OCI-LY1 (cell line): Measurements from ENCODE around the gene LIMS2.

Source experiments
- H2AFZ ChIP-seq: fragments of 200-600 bp; sonication (generic), shearing (Covaris generic); 2 replicates; pipeline ENCODE4 v1.6.0; 2014; ENCODE audit warnings: antibody characterized with exemption, mild to moderate bottlenecking, low read length
- H3F3A ChIP-seq: fragments of 200-600 bp; sonication (generic), shearing (Covaris generic); 2 replicates; pipeline ENCODE4 v1.6.0; 2014; ENCODE audit warnings: mild to moderate bottlenecking, antibody characterized with exemption, low read length, moderate library complexity; ENCODE audit not compliant: insufficient read depth
- H3K27ac ChIP-seq: fragments of 200-600 bp; sonication (generic); 2 replicates; pipeline ENCODE4 v1.5.1; 2014; ENCODE audit warnings: low read length, mixed run types, mild to moderate bottlenecking, low read depth; ENCODE audit not compliant: poor library complexity, severe bottlenecking
- H3K27me3 ChIP-seq: fragments of 200-600 bp; sonication (generic); 2 replicates; pipeline ENCODE4 v1.6.0; 2014; ENCODE audit warnings: antibody characterized with exemption, mild to moderate bottlenecking, low read length, moderate library complexity; ENCODE audit not compliant: insufficient read depth
- H3K36me3 ChIP-seq: fragments of 200-600 bp; sonication (generic); 2 replicates; pipeline ENCODE4 v1.6.1; 2014; ENCODE audit warnings: mild to moderate bottlenecking, antibody characterized with exemption, low read length, moderate library complexity, mixed read lengths; ENCODE audit not compliant: insufficient read depth
- H3K4me1 ChIP-seq: fragments of 200-600 bp; sonication (generic); 2 replicates; pipeline ENCODE4 v1.5.1; 2014; ENCODE audit warnings: mild to moderate bottlenecking, low read length, moderate library complexity; ENCODE audit not compliant: insufficient read depth, severe bottlenecking
- H3K4me2 ChIP-seq: fragments of 200-600 bp; sonication (generic), shearing (Covaris generic); 2 replicates; pipeline ENCODE4 v1.6.1; 2014; ENCODE audit warnings: low read length
- H3K4me3 ChIP-seq: fragments of 200-600 bp; sonication (generic); 2 replicates; pipeline ENCODE4 v1.5.1; 2014; ENCODE audit warnings: low read length, low read depth, mild to moderate bottlenecking, mixed read lengths; ENCODE audit not compliant: poor library complexity, severe bottlenecking
- H3K79me2 ChIP-seq: fragments of 200-600 bp; shearing (Covaris generic); 2 replicates; pipeline ENCODE4 v1.6.1; 2016; ENCODE audit warnings: mixed run types, low read length, mixed read lengths; ENCODE audit not compliant: insufficient read depth
- H3K9ac ChIP-seq: fragments of 200-600 bp; sonication (generic), shearing (Covaris generic); 2 replicates; pipeline ENCODE4 v1.6.1; 2014; ENCODE audit warnings: mild to moderate bottlenecking, low read length, mixed read lengths
- H3K9me2 ChIP-seq: fragments of 200-600 bp; sonication (generic), shearing (Covaris generic); 2 replicates; pipeline ENCODE4 v1.6.1; 2014; ENCODE audit warnings: low read depth, mild to moderate bottlenecking, low read length, mixed read lengths
- H3K9me3 ChIP-seq: fragments of 200-600 bp; shearing (Covaris generic); 2 replicates; pipeline ENCODE4 v1.6.1; 2014; ENCODE audit warnings: low read length, mixed read lengths
- H4K20me1 ChIP-seq: fragments of 200-600 bp; sonication (generic), shearing (Covaris generic); 2 replicates; pipeline ENCODE4 v1.6.0; 2016; ENCODE audit warnings: mild to moderate bottlenecking, low read length; ENCODE audit not compliant: insufficient read depth
- EZH2 ChIP-seq: fragments of 200-600 bp; sonication (generic), shearing (Covaris generic); IDR thresholded peaks from 2 replicates; pipeline ENCODE4 v1.8.0; 2017; ENCODE audit warnings: borderline replicate concordance, mixed run types, mild to moderate bottlenecking, antibody characterized with exemption, low read length, moderate library complexity, mixed read lengths
- TF ChIP-seq, protein P1 (sequence below): fragments of 200-600 bp; sonication (generic), shearing (Covaris generic); IDR thresholded peaks from 2 replicates; pipeline ENCODE4 v1.5.1; 2017; ENCODE audit warnings: mild to moderate bottlenecking, antibody characterized with exemption, low read length, moderate library complexity, mixed read lengths

The LIMS2 gene

GRCh38 chr2:127648321-127648720 is 27.0 kb downstream of the LIMS2 start:
- no peak overlapping the region for H3K27ac ChIP-seq
- no peaks in the 10 kb centered on the region for H4K20me1 ChIP-seq
- no peaks in the 10 kb centered on the region for H3K9me3 ChIP-seq
- no peaks in the 10 kb centered on the region for H3F3A ChIP-seq
- no peaks in the 10 kb centered on the region for H3K79me2 ChIP-seq
- TF ChIP-seq EZH2 = no peak
- TF ChIP-seq, protein P1, sequence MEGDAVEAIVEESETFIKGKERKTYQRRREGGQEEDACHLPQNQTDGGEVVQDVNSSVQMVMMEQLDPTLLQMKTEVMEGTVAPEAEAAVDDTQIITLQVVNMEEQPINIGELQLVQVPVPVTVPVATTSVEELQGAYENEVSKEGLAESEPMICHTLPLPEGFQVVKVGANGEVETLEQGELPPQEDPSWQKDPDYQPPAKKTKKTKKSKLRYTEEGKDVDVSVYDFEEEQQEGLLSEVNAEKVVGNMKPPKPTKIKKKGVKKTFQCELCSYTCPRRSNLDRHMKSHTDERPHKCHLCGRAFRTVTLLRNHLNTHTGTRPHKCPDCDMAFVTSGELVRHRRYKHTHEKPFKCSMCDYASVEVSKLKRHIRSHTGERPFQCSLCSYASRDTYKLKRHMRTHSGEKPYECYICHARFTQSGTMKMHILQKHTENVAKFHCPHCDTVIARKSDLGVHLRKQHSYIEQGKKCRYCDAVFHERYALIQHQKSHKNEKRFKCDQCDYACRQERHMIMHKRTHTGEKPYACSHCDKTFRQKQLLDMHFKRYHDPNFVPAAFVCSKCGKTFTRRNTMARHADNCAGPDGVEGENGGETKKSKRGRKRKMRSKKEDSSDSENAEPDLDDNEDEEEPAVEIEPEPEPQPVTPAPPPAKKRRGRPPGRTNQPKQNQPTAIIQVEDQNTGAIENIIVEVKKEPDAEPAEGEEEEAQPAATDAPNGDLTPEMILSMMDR = no peak
- H3K4me3 ChIP-seq = no peak overlapping the region
- H3K9me2 ChIP-seq = no peaks in the 10 kb centered on the region
- no peaks in the 10 kb centered on the region for H3K27me3 ChIP-seq
- H2AFZ ChIP-seq = no peak overlapping the region
- no peaks in the 10 kb centered on the region for H3K4me1 ChIP-seq
- no peaks in the 10 kb centered on the region for H3K36me3 ChIP-seq
- no peak overlapping the region for H3K9ac ChIP-seq
- H3K4me2 ChIP-seq = no peak overlapping the region

DNA sequence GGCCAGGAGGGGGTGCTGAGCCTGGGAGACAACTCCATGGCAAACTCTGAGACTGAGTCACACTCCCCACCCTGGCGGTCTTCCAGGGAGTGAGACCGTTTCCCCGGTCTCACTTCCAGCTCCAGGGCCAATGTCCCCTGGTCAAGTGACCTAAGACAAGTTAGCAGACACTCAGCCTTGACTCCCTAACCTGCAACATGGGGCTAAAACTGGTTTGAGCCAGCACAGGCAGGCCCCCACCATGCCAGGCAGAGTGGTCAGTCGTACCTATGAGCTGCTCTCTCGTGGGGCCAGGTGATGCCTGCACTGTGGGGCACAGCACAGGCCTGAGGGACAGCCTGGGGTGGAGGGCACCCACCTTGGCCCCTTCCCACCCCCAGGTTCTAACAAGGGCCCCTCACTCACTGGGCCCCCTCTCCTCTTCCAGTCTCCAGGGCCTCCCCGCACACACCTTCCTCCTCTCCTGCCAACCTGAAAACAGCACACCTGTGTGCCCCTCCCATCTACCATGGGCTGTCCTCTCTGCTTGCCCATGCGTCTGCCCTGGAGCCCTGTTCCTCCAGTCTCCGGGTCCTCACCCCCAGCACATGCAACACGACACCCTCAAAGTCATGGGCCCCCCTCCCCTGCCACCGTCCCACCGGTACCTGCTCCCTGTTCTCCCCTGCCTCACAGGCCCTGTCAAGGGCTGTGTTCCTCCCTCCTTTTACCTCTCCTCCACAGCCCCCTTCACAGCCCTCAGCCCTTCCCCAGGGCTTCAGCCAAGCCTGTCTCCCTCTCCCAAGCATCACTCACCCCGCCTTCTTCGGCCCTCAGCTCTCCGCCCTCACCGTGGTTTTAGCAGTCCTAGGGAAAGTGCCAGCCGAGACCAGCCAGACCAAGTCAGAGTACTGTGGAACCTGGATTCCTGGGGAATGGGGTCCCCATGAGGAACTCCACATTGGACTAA is 27.8 kb downstream of the LIMS2 start:
- Histone ChIP-seq H3K4me2 (no peak overlapping the region), H3K27ac (no peak overlapping the region), H3K9me3 (no peaks in the 10 kb centered on the region), H3K4me3 (no peak overlapping the region), H2AFZ (no peak overlapping the region), H3K4me1 (no peaks in the 10 kb centered on the region), H3K27me3 (no peaks in the 10 kb centered on the region), H3F3A (no peaks in the 10 kb centered on the region), H4K20me1 (no peaks in the 10 kb centered on the region), H3K79me2 (no peaks in the 10 kb centered on the region), H3K9me2 (no peaks in the 10 kb centered on the region), H3K9ac (no peak overlapping the region), H3K36me3 (no peaks in the 10 kb centered on the region)
- TF ChIP-seq EZH2 = no peak
- TF ChIP-seq, protein P1 = no peak

GRCh38 chr2:127646487-127647241 is 28.7 kb downstream of the LIMS2 start:
- H2AFZ ChIP-seq = no peak overlapping the region
- no peaks in the 10 kb centered on the region for H3K27me3 ChIP-seq

More at GRCh38 chr2:127646487-127647241, 28.7 kb downstream of the LIMS2 start:
- no peak overlapping the region for H3K9ac ChIP-seq
- H3K4me3 ChIP-seq = no peak overlapping the region
- no peaks in the 10 kb centered on the region for H3K9me2 ChIP-seq
- H3K4me2 ChIP-seq = no peak overlapping the region
- TF ChIP-seq EZH2 = no peak
- TF ChIP-seq, protein P1 = no peak
- H3K36me3 ChIP-seq = no peaks in the 10 kb centered on the region
- H3F3A ChIP-seq = no peaks in the 10 kb centered on the region
- no peaks in the 10 kb centered on the region for H3K4me1 ChIP-seq
- no peaks in the 10 kb centered on the region for H3K9me3 ChIP-seq
- no peak overlapping the region for H3K27ac ChIP-seq
- no peaks in the 10 kb centered on the region for H4K20me1 ChIP-seq
- no peaks in the 10 kb centered on the region for H3K79me2 ChIP-seq
